Adrenal gland (tissue), 12 donors: ENCODE data around the gene SVOPL. TPM values are rescaled to one million over a fixed set of nuclear protein-coding genes. Genes with fewer than 3 reads are reported as not detected.

Source experiments
- DNase-seq, 7 donors: peaks; one replicate each; pipeline ENCODE4 v3.0.0-alpha.2; 2019 to 2020
- H3K27ac ChIP-seq, 5 donors: fragments of 200-600 bp; sonication (generic) in 4 of 5; 1 replicate in 3 of 5; 2 replicates in 2 of 5; pipeline versions ENCODE4 v1.5.1 to v1.8.0; 2016 to 2020; ENCODE audit warnings: mild to moderate bottlenecking in 1 of 5
- H3K27me3 ChIP-seq: fragments of 200-600 bp; 2 replicates; pipeline ENCODE4 v1.8.0; 2021
- H3K36me3 ChIP-seq, 2 donors: fragments of 200-600 bp; replicated peaks in 1 of 2; 1 replicate in 1 of 2; 2 replicates in 1 of 2; pipeline versions ENCODE4 v1.5.1 to v1.8.0; 2018 to 2022
- H3K4me1 ChIP-seq, 2 donors: fragments of 200-600 bp; replicated peaks in 1 of 2; 1 replicate in 1 of 2; 2 replicates in 1 of 2; pipeline versions ENCODE4 v1.5.1 to v1.8.0; 2018 to 2021
- H3K4me3 ChIP-seq, 4 donors: fragments of 200-600 bp; sonication (generic) in 3 of 4; one replicate each; pipeline ENCODE4 v1.5.1; 2016 to 2018
- H3K9me3 ChIP-seq, 3 donors: fragments of 200-600 bp; sonication (generic) in 1 of 3; replicated peaks in 1 of 3; 1 replicate in 2 of 3; 2 replicates in 1 of 3; pipeline versions ENCODE4 v1.5.1 to v1.8.0; 2016 to 2021
- POLR2A ChIP-seq, 2 donors: fragments of 450-650 bp; IDR thresholded peaks; one replicate each; pipeline ENCODE4 v1.6.1; 2017; ENCODE audit warnings: antibody characterized with exemption in 2 of 2, mild to moderate bottlenecking in 2 of 2, moderate library complexity in 1 of 2
- WGBS, 4 donors: extraction: QIAGEN DNeasy Blood & Tissue Kit in 2 of 4; methylation state at CpG; one replicate each; pipeline versions ENCODE4 v1.1.5 to v1.1.7; 2013 to 2017; 5-methylcytosine and 5-hydroxymethylcytosine counted together
- intact Hi-C, 2 donors: fragments of 100-400 bp; cut with DNase I; formaldehyde crosslinking; loops; one replicate each; pipeline versions ENCODE4 v1.14.1 to v1.15.0; 2022 to 2023
- polyA plus RNA-seq, 3 donors: library from polyadenylated mRNA; stranded (reverse); fragments of 200-250 nt in 2 of 3; fragments of 350-450 nt in 1 of 3; fragmentation: Illumina TruSeq in 1 of 3; extraction: RNeasy Lipid Tissue Mini Kit (QIAGEN cat#74804) in 1 of 3; gene quantifications; one replicate each; pipeline ENCODE4 v1.2.3, GENCODE V29; 2013 to 2014
- total RNA-seq, 9 donors: library from RNA; depleted of rRNA in 4 of 9; stranded (reverse); fragments of >200 nt in 4 of 9; fragments of 120-200 nt in 1 of 9; fragmentation: NEBNext Ultra II Directional in 1 of 9; extraction: Animal tissue kit (Norgen Biotek cat#: 25700) in 1 of 9; gene quantifications; one replicate each; pipeline versions ENCODE4 v1.1.0 to v1.2.4, GENCODE V29; 2013 to 2023
- TF ChIP-seq, protein P1 (sequence below), 6 experiments: fragments of 450-650 bp in 4 of 6; fragments of 200-600 bp in 2 of 6; sonication (generic) in 1 of 6; IDR thresholded peaks; 1 replicate in 5 of 6; 2 replicates in 1 of 6; pipeline versions ENCODE4 v1.5.1 to v1.8.0; 2016 to 2021; ENCODE audit warnings: antibody characterized with exemption in 6 of 6, mild to moderate bottlenecking in 2 of 6, moderate library complexity in 1 of 6
- donor health status: healthy with polysubstance abuse.
- donor health status: Bipolar disorder and iron deficiency.
- donor health status: DM: yes; HTN: yes; CAD: no.
- donor health status: DM: no; HTN: no; CAD: no.
- donor health status: DM: no; HTN: no; CAD: no.
- donor health status: DM: yes; HTN: yes; CAD: no.

SVOPL gene
- total and polyA plus RNA-seq, 12 donors = 0.54 to 4.8 (median 1.5) TPM

DNA sequence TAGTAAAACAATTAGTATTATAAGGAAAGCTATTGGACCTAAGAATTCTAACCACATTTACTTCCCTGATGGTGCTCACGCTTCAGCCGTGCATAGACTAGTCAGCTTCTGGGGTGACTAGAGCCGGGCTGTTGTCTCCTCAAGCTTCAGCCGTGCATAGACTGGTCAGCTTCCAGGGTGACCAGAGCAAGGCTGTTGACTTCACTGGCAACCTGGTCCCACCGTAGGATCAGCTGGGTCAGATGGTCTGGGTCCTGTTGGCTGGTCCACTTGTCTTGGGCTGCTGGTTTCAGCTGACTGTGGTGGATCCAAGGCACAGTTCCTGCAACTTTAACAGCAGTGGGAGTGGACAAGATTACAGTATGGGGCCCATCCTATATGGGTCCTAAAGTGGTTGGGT, 141.7 kb downstream of the SVOPL start:
- WGBS, 4 donors = 96 to 99% (median 98%) methylated on average over 4 to 5 of the region's 5 CpGs
- Histone ChIP-seq H3K4me3 (no peak overlapping the region), H3K4me1 (no peaks in the 10 kb centered on the region), H3K9me3 (peaks cover 0 to 23% (median 19%) of the 10 kb centered on the region in 3 donors), H3K27ac (peak overlapping the region in 1 of 5 donors; percentile 7), H3K27me3 (no peaks in the 10 kb centered on the region), H3K36me3 (peaks cover 0 to 50% of the 10 kb centered on the region in 2 donors)
- intact Hi-C loops = no loop called here
- no peak for DNase-seq
- no peak for TF ChIP-seq POLR2A (IDR thresholded peaks at IDR 0.05)
- TF ChIP-seq, protein P1, sequence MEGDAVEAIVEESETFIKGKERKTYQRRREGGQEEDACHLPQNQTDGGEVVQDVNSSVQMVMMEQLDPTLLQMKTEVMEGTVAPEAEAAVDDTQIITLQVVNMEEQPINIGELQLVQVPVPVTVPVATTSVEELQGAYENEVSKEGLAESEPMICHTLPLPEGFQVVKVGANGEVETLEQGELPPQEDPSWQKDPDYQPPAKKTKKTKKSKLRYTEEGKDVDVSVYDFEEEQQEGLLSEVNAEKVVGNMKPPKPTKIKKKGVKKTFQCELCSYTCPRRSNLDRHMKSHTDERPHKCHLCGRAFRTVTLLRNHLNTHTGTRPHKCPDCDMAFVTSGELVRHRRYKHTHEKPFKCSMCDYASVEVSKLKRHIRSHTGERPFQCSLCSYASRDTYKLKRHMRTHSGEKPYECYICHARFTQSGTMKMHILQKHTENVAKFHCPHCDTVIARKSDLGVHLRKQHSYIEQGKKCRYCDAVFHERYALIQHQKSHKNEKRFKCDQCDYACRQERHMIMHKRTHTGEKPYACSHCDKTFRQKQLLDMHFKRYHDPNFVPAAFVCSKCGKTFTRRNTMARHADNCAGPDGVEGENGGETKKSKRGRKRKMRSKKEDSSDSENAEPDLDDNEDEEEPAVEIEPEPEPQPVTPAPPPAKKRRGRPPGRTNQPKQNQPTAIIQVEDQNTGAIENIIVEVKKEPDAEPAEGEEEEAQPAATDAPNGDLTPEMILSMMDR (IDR thresholded peaks at IDR 0.05) = no peak

- Histone ChIP-seq H3K4me3 (no peak overlapping the region), H3K4me1 (no peaks in the 10 kb centered on the region), H3K27me3 (no peaks in the 10 kb centered on the region), H3K9me3 (peaks cover 0 to 23% (median 19%) of the 10 kb centered on the region in 3 donors), H3K36me3 (peaks cover 0 to 75% of the 10 kb centered on the region in 2 donors), H3K27ac (no peak overlapping the region)
- intact Hi-C loops = no loop called here
- WGBS, 4 donors = 94 to 96% (median 95%) methylated on average over 3 of the region's 3 CpGs
- DNase-seq = no peak
- TF ChIP-seq, protein P1 (IDR thresholded peaks at IDR 0.05) = no peak
- no peak for TF ChIP-seq POLR2A (IDR thresholded peaks at IDR 0.05)
Observed at GRCh38 chr7:138556771-138557484, 144.2 kb downstream of the SVOPL start.

DNA sequence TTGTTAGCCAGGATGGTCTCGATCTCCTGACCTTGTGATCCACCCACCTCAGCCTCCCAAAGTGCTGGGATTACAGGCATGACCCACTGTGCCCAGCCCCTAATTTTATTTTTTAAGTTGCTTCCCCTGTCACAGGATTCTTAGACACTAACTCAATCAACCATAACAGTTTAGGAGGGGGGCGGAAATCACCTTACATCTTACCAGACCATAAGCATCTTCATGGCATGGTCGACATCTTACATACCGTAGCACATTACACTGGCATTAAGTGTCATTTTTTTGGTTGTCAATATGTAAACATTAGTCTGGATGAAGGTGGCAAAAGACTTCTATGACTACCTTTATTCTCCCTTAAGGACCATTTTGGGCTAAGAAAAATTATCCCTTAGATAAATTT, 145.5 kb downstream of the SVOPL start:
- intact Hi-C loops = no loop called here
- no peak for DNase-seq
- Histone ChIP-seq H3K9me3 (peaks cover 0 to 23% (median 19%) of the 10 kb centered on the region in 3 donors), H3K4me3 (no peak overlapping the region), H3K27me3 (no peaks in the 10 kb centered on the region), H3K36me3 (peaks cover 0 to 87% of the 10 kb centered on the region in 2 donors), H3K27ac (no peak overlapping the region), H3K4me1 (no peaks in the 10 kb centered on the region)
- TF ChIP-seq, protein P1 (IDR thresholded peaks at IDR 0.05) = no peak
- TF ChIP-seq POLR2A (IDR thresholded peaks at IDR 0.05) = no peak
- WGBS, 4 donors = 95 to 99% (median 97%) methylated on average over 4 of the region's 4 CpGs

GRCh38 chr7:138554674-138555073, 146.5 kb downstream of the SVOPL start:
- Histone ChIP-seq H3K27ac (no peak overlapping the region), H3K9me3 (peaks cover 0 to 23% (median 19%) of the 10 kb centered on the region in 3 donors), H3K27me3 (no peaks in the 10 kb centered on the region), H3K4me1 (no peaks in the 10 kb centered on the region), H3K36me3 (peaks cover 0 to 83% of the 10 kb centered on the region in 2 donors), H3K4me3 (no peak overlapping the region)
- no peak for TF ChIP-seq POLR2A (IDR thresholded peaks at IDR 0.05)
- TF ChIP-seq, protein P1 (IDR thresholded peaks at IDR 0.05) = no peak
- 96 to 97% (median 96%) methylated on average over 4 of the region's 4 CpGs for WGBS, 4 donors
- DNase-seq = no peak
- intact Hi-C loops = no loop called here
